ENCODE measurements around the gene MXRA8. TPM values are rescaled to one million over a fixed set of nuclear protein-coding genes. Genes with fewer than 3 reads are reported as not detected.

MXRA8 gene
- total RNA-seq, 2 donors from 2014 or later, result 0.42 to 1.0 TPM

DNA sequence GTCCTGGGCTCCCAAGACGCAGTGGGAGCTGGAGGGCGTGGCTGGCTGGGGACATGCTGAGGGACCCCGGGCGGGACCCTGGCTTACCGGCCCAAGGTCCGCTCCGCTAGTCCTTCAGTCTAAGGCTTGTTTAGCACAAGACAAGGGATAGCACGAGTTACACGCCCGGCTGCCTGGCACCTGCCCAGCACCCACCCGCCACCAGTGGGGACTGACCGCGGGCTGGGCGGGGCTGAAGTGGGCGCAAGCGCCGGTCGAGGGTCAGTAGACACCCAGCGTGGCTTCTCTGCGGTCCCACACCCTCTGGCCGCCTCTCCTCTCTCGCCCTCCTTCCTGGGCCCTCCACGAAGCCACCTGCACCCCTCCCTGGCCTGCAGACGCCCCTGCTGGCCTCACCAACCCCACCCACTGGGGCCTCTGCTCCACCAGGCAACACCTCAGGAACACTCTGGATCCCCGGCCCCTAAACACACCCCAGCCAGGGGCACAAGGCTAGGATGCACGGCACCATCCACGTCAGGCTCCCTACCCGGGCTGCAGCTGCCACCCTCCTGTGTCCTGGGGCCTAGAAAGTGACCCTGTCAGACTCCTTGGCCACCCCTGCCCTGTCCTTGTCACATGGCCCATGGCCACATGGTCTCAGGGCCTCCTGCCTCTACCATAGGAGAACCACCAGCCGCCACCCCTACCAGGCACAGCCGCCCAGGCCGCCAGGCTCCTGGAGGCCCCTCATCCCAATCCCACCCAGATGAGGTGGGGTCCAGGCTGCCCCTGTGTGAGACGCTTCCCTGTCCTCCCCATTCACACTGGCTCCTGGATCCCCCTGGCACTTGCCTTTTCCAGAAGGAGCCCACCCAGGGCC lies 21.2 kb downstream of the MXRA8 start:
- DNase-seq, result no peak
- Mint-ChIP-seq H3K27me3 (no peaks in the 10 kb centered on the region), H3K27ac (no peak overlapping the region), H3K4me3 (no peak overlapping the region), H3K36me3 (ENCODE audit: low read depth) (no peaks in the 10 kb centered on the region), H3K4me1 (peaks cover 3% of the 10 kb centered on the region)
- H3K9me3 ChIP-seq (ENCODE audit: control insufficient read depth, low read length, poor library complexity, severe bottlenecking), result no peaks in the 10 kb centered on the region
- no peak for ATAC-seq

DNA sequence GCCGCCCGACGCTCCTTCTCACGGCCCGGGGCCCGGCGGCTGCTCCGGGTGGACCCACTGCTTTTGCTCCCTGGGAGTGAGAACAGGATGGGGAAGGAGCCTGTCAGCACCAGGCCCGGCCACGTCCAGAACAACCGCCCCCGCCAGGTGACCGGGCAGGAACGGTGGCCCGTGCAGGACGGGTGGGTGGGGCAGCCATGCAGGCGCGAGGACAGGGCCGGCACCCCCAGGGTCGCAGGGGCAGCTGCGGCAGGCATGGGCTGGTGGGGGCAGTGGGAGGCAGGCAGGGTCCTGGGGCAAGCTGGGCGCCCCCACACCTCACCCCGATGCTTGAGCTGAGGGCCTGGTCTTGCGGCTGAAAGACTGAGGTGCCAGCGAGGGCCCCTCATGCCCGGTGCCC lies 21.9 kb downstream of the MXRA8 start:
- no peaks in the 10 kb centered on the region for H3K9me3 ChIP-seq (ENCODE audit: control insufficient read depth, low read length, poor library complexity, severe bottlenecking)
- ATAC-seq, result no peak
- no peaks in the 10 kb centered on the region for H3K27me3 Mint-ChIP-seq
- DNase-seq, result no peak
- H3K4me1 Mint-ChIP-seq, result peaks cover 3% of the 10 kb centered on the region
- H3K27ac Mint-ChIP-seq, result no peak overlapping the region
- no peak overlapping the region for H3K4me3 Mint-ChIP-seq
- H3K36me3 Mint-ChIP-seq (ENCODE audit: low read depth), result no peaks in the 10 kb centered on the region

DNA sequence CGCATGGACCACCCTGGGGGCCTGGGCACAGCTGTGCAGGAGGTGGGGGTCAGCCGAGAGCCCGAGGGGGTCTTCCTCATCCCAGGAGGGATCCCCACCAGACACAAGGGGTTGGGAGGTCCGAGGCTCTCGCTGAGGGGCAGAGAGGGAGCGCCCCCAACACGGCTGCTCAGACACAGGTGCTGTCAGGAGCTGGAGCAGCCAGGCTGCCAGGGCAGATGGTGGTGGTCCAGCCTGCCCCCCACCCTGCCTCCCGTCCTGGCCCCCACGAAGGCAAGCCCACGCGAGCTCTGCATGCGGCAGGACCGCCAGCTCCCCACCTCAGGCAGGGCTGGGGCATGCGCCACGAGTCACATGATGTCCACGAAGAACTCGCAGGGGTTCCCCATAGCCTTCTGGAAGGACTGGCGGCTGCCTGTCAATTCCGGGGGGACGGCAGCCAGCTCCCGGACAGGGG lies 22.5 kb downstream of the MXRA8 start:
- ATAC-seq (no peak), DNase-seq (no peak)
- H3K27ac Mint-ChIP-seq, result no peak overlapping the region
- no peak overlapping the region for H3K4me3 Mint-ChIP-seq
- no peaks in the 10 kb centered on the region for H3K36me3 Mint-ChIP-seq (ENCODE audit: low read depth)
- H3K27me3 Mint-ChIP-seq, result no peaks in the 10 kb centered on the region
- peaks cover 3% of the 10 kb centered on the region for H3K4me1 Mint-ChIP-seq
- no peaks in the 10 kb centered on the region for H3K9me3 ChIP-seq (ENCODE audit: control insufficient read depth, low read length, poor library complexity, severe bottlenecking)

DNA sequence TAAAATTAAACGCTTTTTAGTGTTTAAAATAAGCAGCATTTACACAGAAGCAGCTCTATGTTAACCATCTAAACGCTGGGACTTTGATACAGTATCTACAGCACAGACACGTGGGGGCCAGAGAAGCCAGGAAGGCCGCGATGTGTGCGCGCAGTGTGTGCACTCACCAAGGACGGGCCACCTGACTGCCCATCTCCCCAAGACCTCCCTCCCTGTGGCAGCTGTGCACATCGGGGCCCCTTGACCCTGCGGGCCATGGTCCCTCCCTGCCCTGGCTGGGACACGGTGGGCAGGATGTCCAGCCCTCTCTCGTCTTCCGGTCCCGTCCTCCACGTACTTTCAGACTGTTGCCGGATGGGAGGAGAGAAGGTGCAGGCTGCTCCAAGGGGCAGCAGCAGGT lies 23.1 kb downstream of the MXRA8 start:
- H3K27ac Mint-ChIP-seq, result no peak overlapping the region
- H3K36me3 Mint-ChIP-seq (ENCODE audit: low read depth), result no peaks in the 10 kb centered on the region
- ATAC-seq, result no peak
- no peak overlapping the region for H3K4me3 Mint-ChIP-seq
- no peak for DNase-seq
- peaks cover 3% of the 10 kb centered on the region for H3K4me1 Mint-ChIP-seq
- no peaks in the 10 kb centered on the region for H3K9me3 ChIP-seq (ENCODE audit: control insufficient read depth, low read length, poor library complexity, severe bottlenecking)
- no peaks in the 10 kb centered on the region for H3K27me3 Mint-ChIP-seq

DNA sequence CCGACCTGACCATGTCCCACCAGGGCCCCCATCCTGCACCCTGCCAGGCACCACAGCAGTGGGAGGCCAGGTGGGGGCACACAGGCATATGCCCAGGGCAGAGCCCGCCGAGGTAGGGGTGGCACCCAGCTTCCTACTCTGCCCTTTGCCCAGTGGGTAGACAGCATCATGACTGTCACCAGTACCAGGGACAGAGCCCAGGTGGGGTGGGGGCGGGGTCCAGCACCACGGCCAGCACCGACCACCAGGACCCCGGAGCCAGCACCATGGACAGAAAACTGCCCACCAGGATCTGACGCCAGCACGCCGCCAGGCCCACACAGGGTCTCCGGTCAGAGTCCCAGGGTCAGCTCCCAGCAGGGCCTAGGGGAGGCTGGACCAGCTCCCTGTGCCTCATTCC lies 23.5 kb downstream of the MXRA8 start:
- no peak overlapping the region for H3K27ac Mint-ChIP-seq
- no peaks in the 10 kb centered on the region for H3K9me3 ChIP-seq (ENCODE audit: control insufficient read depth, low read length, poor library complexity, severe bottlenecking)
- ATAC-seq, result no peak
- no peaks in the 10 kb centered on the region for H3K27me3 Mint-ChIP-seq
- no peak for DNase-seq
- peaks cover 3% of the 10 kb centered on the region for H3K4me1 Mint-ChIP-seq
- H3K36me3 Mint-ChIP-seq (ENCODE audit: low read depth), result no peaks in the 10 kb centered on the region
- H3K4me3 Mint-ChIP-seq, result no peak overlapping the region

DNA sequence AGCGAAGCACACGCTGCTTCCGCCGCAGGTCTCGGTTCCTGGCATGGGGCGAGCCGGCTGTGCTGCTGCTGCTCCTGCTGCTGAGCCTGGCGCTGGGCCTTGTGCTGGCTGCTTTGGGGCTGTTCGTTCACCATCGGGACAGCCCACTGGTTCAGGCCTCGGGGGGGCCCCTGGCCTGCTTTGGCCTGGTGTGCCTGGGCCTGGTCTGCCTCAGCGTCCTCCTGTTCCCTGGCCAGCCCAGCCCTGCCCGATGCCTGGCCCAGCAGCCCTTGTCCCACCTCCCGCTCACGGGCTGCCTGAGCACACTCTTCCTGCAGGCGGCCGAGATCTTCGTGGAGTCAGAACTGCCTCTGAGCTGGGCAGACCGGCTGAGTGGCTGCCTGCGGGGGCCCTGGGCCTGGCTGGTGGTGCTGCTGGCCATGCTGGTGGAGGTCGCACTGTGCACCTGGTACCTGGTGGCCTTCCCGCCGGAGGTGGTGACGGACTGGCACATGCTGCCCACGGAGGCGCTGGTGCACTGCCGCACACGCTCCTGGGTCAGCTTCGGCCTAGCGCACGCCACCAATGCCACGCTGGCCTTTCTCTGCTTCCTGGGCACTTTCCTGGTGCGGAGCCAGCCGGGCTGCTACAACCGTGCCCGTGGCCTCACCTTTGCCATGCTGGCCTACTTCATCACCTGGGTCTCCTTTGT lies 24.7 kb downstream of the MXRA8 start:
- Mint-ChIP-seq H3K27me3 (no peaks in the 10 kb centered on the region), H3K36me3 (ENCODE audit: low read depth) (no peaks in the 10 kb centered on the region), H3K4me1 (peaks cover 3% of the 10 kb centered on the region), H3K27ac (no peak overlapping the region), H3K4me3 (no peak overlapping the region)
- H3K9me3 ChIP-seq (ENCODE audit: control insufficient read depth, low read length, poor library complexity, severe bottlenecking), result no peaks in the 10 kb centered on the region
- no peak for ATAC-seq
- DNase-seq, result no peak

DNA sequence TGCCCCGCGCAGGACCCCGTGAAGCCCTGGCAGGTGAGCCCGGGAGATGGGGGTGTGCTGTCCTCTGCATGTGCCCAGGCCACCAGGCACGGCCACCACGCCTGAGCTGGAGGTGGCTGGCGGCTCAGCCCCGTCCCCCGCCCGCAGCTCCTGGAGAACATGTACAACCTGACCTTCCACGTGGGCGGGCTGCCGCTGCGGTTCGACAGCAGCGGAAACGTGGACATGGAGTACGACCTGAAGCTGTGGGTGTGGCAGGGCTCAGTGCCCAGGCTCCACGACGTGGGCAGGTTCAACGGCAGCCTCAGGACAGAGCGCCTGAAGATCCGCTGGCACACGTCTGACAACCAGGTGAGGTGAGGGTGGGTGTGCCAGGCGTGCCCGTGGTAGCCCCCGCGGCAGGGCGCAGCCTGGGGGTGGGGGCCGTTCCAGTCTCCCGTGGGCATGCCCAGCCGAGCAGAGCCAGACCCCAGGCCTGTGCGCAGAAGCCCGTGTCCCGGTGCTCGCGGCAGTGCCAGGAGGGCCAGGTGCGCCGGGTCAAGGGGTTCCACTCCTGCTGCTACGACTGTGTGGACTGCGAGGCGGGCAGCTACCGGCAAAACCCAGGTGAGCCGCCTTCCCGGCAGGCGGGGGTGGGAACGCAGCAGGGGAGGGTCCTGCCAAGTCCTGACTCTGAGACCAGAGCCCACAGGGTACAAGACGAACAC lies 25.4 kb downstream of the MXRA8 start:
- Mint-ChIP-seq H3K4me1 (peaks cover 3% of the 10 kb centered on the region), H3K27me3 (no peaks in the 10 kb centered on the region), H3K36me3 (ENCODE audit: low read depth) (no peaks in the 10 kb centered on the region), H3K27ac (no peak overlapping the region), H3K4me3 (no peak overlapping the region)
- no peak for DNase-seq
- no peaks in the 10 kb centered on the region for H3K9me3 ChIP-seq (ENCODE audit: control insufficient read depth, low read length, poor library complexity, severe bottlenecking)
- ATAC-seq, result no peak

DNA sequence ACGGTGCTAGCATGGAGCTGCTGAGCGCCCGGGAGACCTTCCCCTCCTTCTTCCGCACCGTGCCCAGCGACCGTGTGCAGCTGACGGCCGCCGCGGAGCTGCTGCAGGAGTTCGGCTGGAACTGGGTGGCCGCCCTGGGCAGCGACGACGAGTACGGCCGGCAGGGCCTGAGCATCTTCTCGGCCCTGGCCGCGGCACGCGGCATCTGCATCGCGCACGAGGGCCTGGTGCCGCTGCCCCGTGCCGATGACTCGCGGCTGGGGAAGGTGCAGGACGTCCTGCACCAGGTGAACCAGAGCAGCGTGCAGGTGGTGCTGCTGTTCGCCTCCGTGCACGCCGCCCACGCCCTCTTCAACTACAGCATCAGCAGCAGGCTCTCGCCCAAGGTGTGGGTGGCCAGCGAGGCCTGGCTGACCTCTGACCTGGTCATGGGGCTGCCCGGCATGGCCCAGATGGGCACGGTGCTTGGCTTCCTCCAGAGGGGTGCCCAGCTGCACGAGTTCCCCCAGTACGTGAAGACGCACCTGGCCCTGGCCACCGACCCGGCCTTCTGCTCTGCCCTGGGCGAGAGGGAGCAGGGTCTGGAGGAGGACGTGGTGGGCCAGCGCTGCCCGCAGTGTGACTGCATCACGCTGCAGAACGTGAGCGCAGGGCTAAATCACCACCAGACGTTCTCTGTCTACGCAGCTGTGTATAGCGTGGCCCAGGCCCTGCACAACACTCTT lies 26.2 kb downstream of the MXRA8 start:
- no peak overlapping the region for H3K4me3 Mint-ChIP-seq
- no peak for DNase-seq
- H3K9me3 ChIP-seq (ENCODE audit: control insufficient read depth, low read length, poor library complexity, severe bottlenecking), result no peaks in the 10 kb centered on the region
- H3K27ac Mint-ChIP-seq, result no peak overlapping the region
- H3K27me3 Mint-ChIP-seq, result no peaks in the 10 kb centered on the region
- H3K36me3 Mint-ChIP-seq (ENCODE audit: low read depth), result no peaks in the 10 kb centered on the region
- ATAC-seq, result no peak
- peaks cover 3% of the 10 kb centered on the region for H3K4me1 Mint-ChIP-seq

DNA sequence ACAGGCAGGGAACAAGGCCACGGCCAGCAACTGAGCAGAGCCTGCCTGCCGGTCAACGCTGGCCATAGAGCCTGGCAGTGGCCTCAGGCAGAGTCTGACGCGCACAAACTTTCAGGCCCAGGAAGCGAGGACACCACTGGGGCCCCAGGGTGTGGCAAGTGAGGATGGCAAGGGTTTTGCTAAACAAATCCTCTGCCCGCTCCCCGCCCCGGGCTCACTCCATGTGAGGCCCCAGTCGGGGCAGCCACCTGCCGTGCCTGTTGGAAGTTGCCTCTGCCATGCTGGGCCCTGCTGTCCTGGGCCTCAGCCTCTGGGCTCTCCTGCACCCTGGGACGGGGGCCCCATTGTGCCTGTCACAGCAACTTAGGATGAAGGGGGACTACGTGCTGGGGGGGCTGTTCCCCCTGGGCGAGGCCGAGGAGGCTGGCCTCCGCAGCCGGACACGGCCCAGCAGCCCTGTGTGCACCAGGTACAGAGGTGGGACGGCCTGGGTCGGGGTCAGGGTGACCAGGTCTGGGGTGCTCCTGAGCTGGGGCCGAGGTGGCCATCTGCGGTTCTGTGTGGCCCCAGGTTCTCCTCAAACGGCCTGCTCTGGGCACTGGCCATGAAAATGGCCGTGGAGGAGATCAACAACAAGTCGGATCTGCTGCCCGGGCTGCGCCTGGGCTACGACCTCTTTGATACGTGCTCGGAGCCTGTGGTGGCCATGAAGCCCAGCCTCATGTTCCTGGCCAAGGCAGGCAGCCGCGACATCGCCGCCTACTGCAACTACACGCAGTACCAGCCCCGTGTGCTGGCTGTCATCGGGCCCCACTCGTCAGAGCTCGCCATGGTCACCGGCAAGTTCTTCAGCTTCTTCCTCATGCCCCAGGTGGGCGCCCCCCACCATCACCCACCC lies 27.0 kb downstream of the MXRA8 start, which contains the start of gene TAS1R3:
TAS1R3 (plus strand) TSS at position 213 of the 898 bp plus-strand sequence; CDS start at position 279, 66 bp downstream.
- ATAC-seq, result no peak

DNA sequence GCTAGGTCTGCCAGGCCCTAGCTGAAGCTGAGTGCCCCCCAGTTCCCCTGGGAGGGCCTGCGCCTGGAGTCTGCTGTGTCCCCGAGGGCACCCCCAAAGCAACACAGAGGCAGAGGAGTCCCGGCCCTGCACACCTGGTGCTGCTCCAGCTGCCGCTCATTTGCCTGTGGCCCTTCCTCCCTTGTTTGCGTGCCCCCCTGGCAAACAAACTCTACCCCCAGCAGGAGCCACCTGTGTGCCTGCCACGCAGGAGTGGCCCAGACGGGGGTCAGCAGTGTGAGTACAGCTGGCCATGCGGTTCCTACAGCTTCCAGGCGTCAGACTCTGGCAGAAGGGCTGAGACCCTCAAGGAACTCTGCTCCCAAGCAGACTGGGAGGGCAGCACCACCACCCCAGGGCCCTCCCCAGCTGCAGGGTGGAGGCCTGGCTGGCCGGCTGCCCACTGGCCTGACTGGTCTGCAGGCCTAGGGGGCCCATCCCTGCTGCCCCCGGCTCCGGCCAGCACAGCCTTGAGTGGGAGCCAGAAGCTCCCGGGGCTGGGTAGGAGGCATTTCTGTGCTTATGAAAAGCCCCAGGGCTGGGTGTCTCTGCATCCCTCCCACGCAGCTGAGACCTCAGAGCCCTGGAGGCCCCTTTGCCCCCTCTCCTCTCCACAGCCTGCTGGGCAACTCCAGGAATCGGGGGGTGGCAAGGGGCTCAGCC lies 27.8 kb downstream of the MXRA8 start:
- Mint-ChIP-seq H3K4me1 (peaks cover 10% of the 10 kb centered on the region), H3K27ac (no peak overlapping the region), H3K4me3 (no peak overlapping the region), H3K27me3 (no peaks in the 10 kb centered on the region), H3K36me3 (ENCODE audit: low read depth) (no peaks in the 10 kb centered on the region)
- no peak for ATAC-seq
- DNase-seq, result no peak
- H3K9me3 ChIP-seq (ENCODE audit: control insufficient read depth, low read length, poor library complexity, severe bottlenecking), result no peaks in the 10 kb centered on the region

More for the DNA sequence above, 27.0 kb downstream of the MXRA8 start, which contains the start of gene TAS1R3:
- no peak within 1 kb of the TSS for H3K27ac Mint-ChIP-seq
- DNase-seq, result no peak
- H3K4me1 Mint-ChIP-seq, result peaks cover 3% of the 10 kb centered on the region
- no peaks in the 10 kb centered on the region for H3K9me3 ChIP-seq (ENCODE audit: control insufficient read depth, low read length, poor library complexity, severe bottlenecking)
- no peak within 1 kb of the TSS for H3K4me3 Mint-ChIP-seq
- no peaks in the 10 kb centered on the region for H3K27me3 Mint-ChIP-seq
- no peaks in the 10 kb centered on the region for H3K36me3 Mint-ChIP-seq (ENCODE audit: low read depth)

DNA sequence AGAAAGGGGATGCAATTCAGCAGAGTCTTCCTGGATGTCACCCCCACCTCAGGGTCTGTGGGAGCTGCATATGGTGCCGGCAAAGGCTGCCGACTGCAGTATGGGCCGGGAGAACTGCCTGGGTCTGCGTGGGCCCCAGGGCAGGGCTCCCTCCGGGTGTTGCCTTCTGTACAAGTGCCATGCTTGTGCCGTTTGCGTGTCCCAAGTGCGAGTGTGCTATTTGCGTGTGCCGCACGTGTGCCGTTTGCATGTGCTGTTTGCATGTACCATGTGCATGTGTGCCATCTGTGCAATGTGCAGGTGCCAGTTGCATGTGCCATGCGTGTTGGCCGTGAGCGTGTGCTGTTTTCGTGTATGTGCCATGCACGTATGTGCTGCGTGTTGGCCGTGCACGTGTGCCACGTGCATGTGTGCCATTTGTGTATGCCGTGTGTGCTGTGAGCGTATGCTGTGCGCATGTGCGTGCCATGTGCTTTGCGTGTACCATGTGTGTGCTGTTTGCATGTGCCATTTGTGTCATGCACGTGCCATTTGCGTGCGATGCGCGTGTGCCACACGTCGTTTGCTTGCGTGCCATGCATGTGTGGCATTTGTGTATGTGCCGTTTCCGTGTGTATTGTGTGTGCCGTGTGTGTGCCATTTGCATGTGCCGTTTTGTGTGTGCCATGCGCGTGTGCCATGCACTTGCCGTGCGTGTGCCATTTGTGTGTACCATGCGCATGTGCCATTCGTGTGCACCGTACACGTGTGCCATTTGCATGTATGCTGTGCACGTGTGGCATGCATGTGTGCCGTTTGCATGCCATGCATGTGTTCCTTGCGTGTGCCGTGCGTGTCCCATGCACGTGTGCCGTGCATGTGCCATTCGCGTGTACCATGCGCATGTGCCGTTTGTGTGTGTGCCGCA lies 28.8 kb downstream of the MXRA8 start:
- H3K27ac Mint-ChIP-seq, result no peak overlapping the region
- peaks cover 10% of the 10 kb centered on the region for H3K4me1 Mint-ChIP-seq
- H3K9me3 ChIP-seq (ENCODE audit: control insufficient read depth, low read length, poor library complexity, severe bottlenecking), result no peaks in the 10 kb centered on the region
- no peak overlapping the region for H3K4me3 Mint-ChIP-seq
- H3K27me3 Mint-ChIP-seq, result no peaks in the 10 kb centered on the region
- ATAC-seq (no peak), DNase-seq (no peak)
- H3K36me3 Mint-ChIP-seq (ENCODE audit: low read depth), result no peaks in the 10 kb centered on the region

Data from T-helper 17 cell (primary cell).